HEK293 (cell line): ENCODE data around the gene MGAT4C.

Experiments used
- CTCF ChIA-PET: fragments of 350-600 bp; formaldehyde crosslinking; extraction: SDS; loops from one replicate; lab custom pipeline; 2021; ENCODE audit warnings: antibody characterized with exemption; lab: Yijun Ruan, JAX
- POLR2A ChIA-PET: fragments of 300-600 bp; formaldehyde crosslinking; extraction: SDS; loops from one replicate; lab custom pipeline; 2020; ENCODE audit warnings: antibody characterized with exemption, inconsistent platforms; lab: Yijun Ruan, JAX
- H3K27ac ChIP-seq: fragments of 200-500 bp; sonication (Bioruptor generic); 2 replicates; pipeline ENCODE4 v1.5.1; 2014; ENCODE audit warnings: low read depth, low read length, control low read depth, inconsistent platforms; ENCODE audit errors: extremely low read depth
- H3K36me3 ChIP-seq, 2 experiments: fragments of 200-500 bp in 1 of 2; sonication (Bioruptor generic) in 1 of 2; 1 replicate in 1 of 2; 2 replicates in 1 of 2; pipeline ENCODE4 v1.5.1; 2014 to 2017; ENCODE audit warnings: inconsistent platforms in 2 of 2, low read length in 2 of 2; ENCODE audit not compliant: control insufficient read depth in 2 of 2, insufficient read depth in 1 of 2
- H3K4me1 ChIP-seq: fragments of 200-500 bp; sonication (Bioruptor generic); 2 replicates; pipeline ENCODE4 v1.5.1; 2014; ENCODE audit warnings: mild to moderate bottlenecking, low read length, inconsistent platforms; ENCODE audit not compliant: control insufficient read depth, insufficient read depth
- H3K4me3 ChIP-seq: 2 replicates; pipeline ENCODE4 v1.5.1; 2011; ENCODE audit warnings: low read depth, mild to moderate bottlenecking, control low read depth, low read length, moderate library complexity
- H3K9me3 ChIP-seq: fragments of 200-500 bp; sonication (Bioruptor generic); 2 replicates; pipeline ENCODE4 v1.5.1; 2014; ENCODE audit warnings: low read depth, low read length, inconsistent platforms; ENCODE audit not compliant: control insufficient read depth, insufficient read depth
- BCL11A ChIP-seq: fragments of 450-650 bp; formaldehyde crosslinking; IDR thresholded peaks from 2 replicates; pipeline ENCODE4 v1.5.1; 2016; ENCODE audit warnings: low read depth, missing biosample characterization, missing genetic modification characterization
- BCL11B ChIP-seq: fragments of 450-650 bp; formaldehyde crosslinking; IDR thresholded peaks from 2 replicates; pipeline ENCODE4 v1.5.1; 2016; ENCODE audit warnings: low read depth, missing biosample characterization, missing genetic modification characterization
- ELK4 ChIP-seq: IDR thresholded peaks from 2 replicates; pipeline ENCODE4 v1.6.1; 2011; ENCODE audit warnings: mild to moderate bottlenecking, low read depth, low read length, borderline replicate concordance
- GLI2 ChIP-seq: fragments of 450-650 bp; formaldehyde crosslinking; IDR thresholded peaks from 2 replicates; pipeline ENCODE4; 2017; ENCODE audit warnings: missing biosample characterization, missing genetic modification characterization, low read depth, borderline replicate concordance
- GLI4 ChIP-seq: fragments of 450-650 bp; formaldehyde crosslinking; IDR thresholded peaks from 2 replicates; pipeline ENCODE4 v1.5.1; 2016; ENCODE audit warnings: missing biosample characterization, missing genetic modification characterization
- GLIS1 ChIP-seq: fragments of 450-650 bp; formaldehyde crosslinking; IDR thresholded peaks from 2 replicates; pipeline ENCODE4 v1.5.1; 2016; ENCODE audit warnings: missing biosample characterization, missing genetic modification characterization
- TCF7L2 ChIP-seq: IDR thresholded peaks from 2 replicates; pipeline ENCODE4 v1.6.1; 2011; ENCODE audit warnings: low read depth, mild to moderate bottlenecking, inconsistent platforms, low read length, moderate library complexity, borderline replicate concordance
- TRIM28 ChIP-seq: IDR thresholded peaks from 2 replicates; pipeline ENCODE4 v1.6.1; 2011; ENCODE audit warnings: low read length, control low read depth, borderline replicate concordance
- ZBTB10 ChIP-seq: fragments of 450-650 bp; formaldehyde crosslinking; IDR thresholded peaks from 2 replicates; pipeline ENCODE4 v1.5.1; 2016; ENCODE audit warnings: missing biosample characterization, missing genetic modification characterization
- ZFP37 ChIP-seq: fragments of 450-650 bp; formaldehyde crosslinking; IDR thresholded peaks from 2 replicates; pipeline ENCODE4 v1.5.1; 2016; ENCODE audit warnings: missing biosample characterization, missing genetic modification characterization
- ZNF155 ChIP-seq: fragments of 450-650 bp; formaldehyde crosslinking; IDR thresholded peaks from 2 replicates; pipeline ENCODE4 v1.5.1; 2016; ENCODE audit warnings: missing biosample characterization, missing genetic modification characterization
- ZNF175 ChIP-seq: fragments of 450-650 bp; formaldehyde crosslinking; IDR thresholded peaks from 2 replicates; pipeline ENCODE4 v1.5.1; 2016; ENCODE audit warnings: missing biosample characterization, missing genetic modification characterization
- ZNF184 ChIP-seq: fragments of 450-650 bp; IDR thresholded peaks from 2 replicates; pipeline ENCODE4 v1.5.1; 2018; ENCODE audit warnings: missing biosample characterization, mild to moderate bottlenecking, missing genetic modification characterization
- ZNF19 ChIP-seq: fragments of 450-650 bp; formaldehyde crosslinking; IDR thresholded peaks from 2 replicates; pipeline ENCODE4; 2016; ENCODE audit warnings: missing biosample characterization, missing genetic modification characterization, low read depth
- ZNF223 ChIP-seq: fragments of 450-650 bp; formaldehyde crosslinking; IDR thresholded peaks from 2 replicates; pipeline ENCODE4 v1.5.1; 2016; ENCODE audit warnings: missing biosample characterization, missing genetic modification characterization
- ZNF350 ChIP-seq: fragments of 450-650 bp; formaldehyde crosslinking; IDR thresholded peaks from 2 replicates; pipeline ENCODE4 v1.5.0; 2017; ENCODE audit warnings: missing biosample characterization, mild to moderate bottlenecking, missing genetic modification characterization
- ZNF366 ChIP-seq: fragments of 450-650 bp; formaldehyde crosslinking; conservative IDR thresholded peaks from 2 replicates; pipeline ENCODE4 v1.5.1; 2016; ENCODE audit warnings: missing biosample characterization, missing genetic modification characterization
- ZNF398 ChIP-seq: fragments of 450-650 bp; formaldehyde crosslinking; IDR thresholded peaks from 2 replicates; pipeline ENCODE4 v1.5.1; 2017; ENCODE audit warnings: missing biosample characterization, missing genetic modification characterization
- ZNF433 ChIP-seq: fragments of 450-650 bp; formaldehyde crosslinking; IDR thresholded peaks from 2 replicates; pipeline ENCODE4 v1.5.1; 2016; ENCODE audit warnings: missing biosample characterization, missing genetic modification characterization, low read depth
- ZNF555 ChIP-seq: fragments of 450-650 bp; formaldehyde crosslinking; conservative IDR thresholded peaks from 2 replicates; pipeline ENCODE4 v1.5.1; 2017; ENCODE audit warnings: missing biosample characterization, mild to moderate bottlenecking, missing genetic modification characterization, inconsistent platforms
- ZNF596 ChIP-seq: fragments of 450-650 bp; IDR thresholded peaks from 2 replicates; pipeline ENCODE4 v1.5.0; 2018; ENCODE audit warnings: missing biosample characterization, mild to moderate bottlenecking, missing genetic modification characterization, moderate library complexity
- ZNF624 ChIP-seq: fragments of 450-650 bp; formaldehyde crosslinking; IDR thresholded peaks from 2 replicates; pipeline ENCODE4 v1.5.1; 2017; ENCODE audit warnings: missing biosample characterization, missing genetic modification characterization
- ZNF660 ChIP-seq: fragments of 450-650 bp; IDR thresholded peaks from 2 replicates; pipeline ENCODE4 v1.5.1; 2018; ENCODE audit warnings: missing biosample characterization, mild to moderate bottlenecking, missing genetic modification characterization
- ZNF692 ChIP-seq: fragments of 450-650 bp; formaldehyde crosslinking; IDR thresholded peaks from 2 replicates; pipeline ENCODE4 v1.5.1; 2016; ENCODE audit warnings: missing biosample characterization, missing genetic modification characterization
- ZNF707 ChIP-seq: fragments of 450-650 bp; formaldehyde crosslinking; IDR thresholded peaks from 2 replicates; pipeline ENCODE4 v1.5.1; 2016; ENCODE audit warnings: missing biosample characterization, missing genetic modification characterization
- ZNF791 ChIP-seq: fragments of 450-650 bp; formaldehyde crosslinking; IDR thresholded peaks from 2 replicates; pipeline ENCODE4 v1.5.1; 2016; ENCODE audit warnings: missing biosample characterization, missing genetic modification characterization
- ZNF792 ChIP-seq: fragments of 450-650 bp; formaldehyde crosslinking; IDR thresholded peaks from 2 replicates; pipeline ENCODE4 v1.5.1; 2016; ENCODE audit warnings: missing biosample characterization, missing genetic modification characterization
- ZSCAN23 ChIP-seq: fragments of 450-650 bp; formaldehyde crosslinking; IDR thresholded peaks from 2 replicates; pipeline ENCODE4 v1.5.1; 2016; ENCODE audit warnings: missing biosample characterization, missing genetic modification characterization

The MGAT4C gene

GRCh38 chr12:86216591-86216990, 39.6 kb downstream of the MGAT4C start:
- CTCF ChIA-PET, result interaction anchor here (0.5 kb wide), 1 partner anchor 1058 kb away, joined by 3 read pairs; no protein-coding TSS in a partner anchor
- H3K9me3 ChIP-seq, result no peaks in the 10 kb centered on the region
- POLR2A ChIA-PET, result no interaction called here
- H3K27ac ChIP-seq, result no peak overlapping the region
- H3K36me3 ChIP-seq, result no peaks in the 10 kb centered on the region
- H3K4me1 ChIP-seq, result no peaks in the 10 kb centered on the region
- H3K4me3 ChIP-seq, result no peak overlapping the region
- TF ChIP-seq GLI4 (no peak), ZNF707 (no peak), ZNF175 (tag by site-specific recombination) (no peak), TCF7L2 (no peak), ZNF433 (tag by site-specific recombination) (no peak), ZNF155 (tag by site-specific recombination) (no peak), ZNF184 (no peak), TRIM28 (no peak), ZBTB10 (tag by site-specific recombination) (no peak), ZNF398 (tag by site-specific recombination) (no peak), ELK4 (no peak), ZFP37 (no peak), ZNF792 (no peak)

GRCh38 chr12:86213012-86213411, 43.2 kb downstream of the MGAT4C start:
- Histone ChIP-seq H3K4me3 (no peak overlapping the region), H3K4me1 (no peaks in the 10 kb centered on the region), H3K36me3 (no peaks in the 10 kb centered on the region), H3K9me3 (no peaks in the 10 kb centered on the region), H3K27ac (no peak overlapping the region)
- POLR2A ChIA-PET, result no interaction called here
- CTCF ChIA-PET, result no interaction called here
- TF ChIP-seq BCL11B (tag by site-specific recombination) (no peak), ZNF223 (tag by site-specific recombination) (no peak), ZNF350 (tag by site-specific recombination) (no peak), ZNF19 (tag by site-specific recombination) (no peak), ZSCAN23 (tag by site-specific recombination) (no peak), GLI2 (tag by site-specific recombination) (no peak), ZNF660 (tag by site-specific recombination) (no peak), ZNF791 (tag by site-specific recombination) (no peak), ZNF692 (tag by site-specific recombination) (no peak), ZNF596 (tag by site-specific recombination) (no peak), ZNF555 (tag by site-specific recombination) (no peak), ZNF366 (no peak), BCL11A (tag by site-specific recombination) (no peak), GLIS1 (tag by site-specific recombination) (no peak), ZNF624 (tag by site-specific recombination) (no peak)
